ENCODE results near the gene TENM3.

The TENM3 gene

GRCh38 chr4:182202650-182203049 lies 40.6 kb upstream of the TENM3 start:
- H4K20me1 ChIP-seq (ENCODE audit: insufficient read depth, low read length) = no peaks in the 10 kb centered on the region

GRCh38 chr4:182203872-182204411 lies 39.3 kb upstream of the TENM3 start:
- no peak overlapping the region for H3K9ac ChIP-seq (ENCODE audit: low read length)
- no peaks in the 10 kb centered on the region for H3K9me2 ChIP-seq (ENCODE audit: low read depth, low read length)
- no peaks in the 10 kb centered on the region for H3F3A ChIP-seq (ENCODE audit: insufficient read depth, low read length)
- no peaks in the 10 kb centered on the region for H4K20me1 ChIP-seq (ENCODE audit: insufficient read depth, low read length)
- no peaks in the 10 kb centered on the region for H3K79me2 ChIP-seq (ENCODE audit: insufficient read depth, low read length)
- TF ChIP-seq EZH2 (IDR thresholded peaks at IDR 0.05; ENCODE audit: borderline replicate concordance, low read length) = no peak
- TF ChIP-seq CTCF (IDR thresholded peaks at IDR 0.05; ENCODE audit: low read length) = no peak
- no peak overlapping the region for H3K4me2 ChIP-seq (ENCODE audit: low read length)
- no peak overlapping the region for H3K27ac ChIP-seq (ENCODE audit: low read depth, low read length, poor library complexity, severe bottlenecking)
- no peaks in the 10 kb centered on the region for H3K27me3 ChIP-seq (ENCODE audit: insufficient read depth, low read length)
- no peaks in the 10 kb centered on the region for H3K4me1 ChIP-seq (ENCODE audit: insufficient read depth, low read length, severe bottlenecking)
- H3K4me3 ChIP-seq (ENCODE audit: low read depth, low read length, poor library complexity, severe bottlenecking) = no peak overlapping the region
- no peaks in the 10 kb centered on the region for H3K9me3 ChIP-seq (ENCODE audit: low read length)
- no peak overlapping the region for H2AFZ ChIP-seq (ENCODE audit: low read length)
- no peaks in the 10 kb centered on the region for H3K36me3 ChIP-seq (ENCODE audit: insufficient read depth, low read length)

More at GRCh38 chr4:182202650-182203049, 40.6 kb upstream of the TENM3 start:
- TF ChIP-seq EZH2 (IDR thresholded peaks at IDR 0.05; ENCODE audit: borderline replicate concordance, low read length) (no peak), CTCF (IDR thresholded peaks at IDR 0.05; ENCODE audit: low read length) (no peak)
- H3K9me3 ChIP-seq (ENCODE audit: low read length) = no peaks in the 10 kb centered on the region
- H3K9me2 ChIP-seq (ENCODE audit: low read depth, low read length) = no peaks in the 10 kb centered on the region
- H3K27ac ChIP-seq (ENCODE audit: low read depth, low read length, poor library complexity, severe bottlenecking) = no peak overlapping the region
- H3K9ac ChIP-seq (ENCODE audit: low read length) = no peak overlapping the region
- H3K27me3 ChIP-seq (ENCODE audit: insufficient read depth, low read length) = no peaks in the 10 kb centered on the region
- no peak overlapping the region for H3K4me3 ChIP-seq (ENCODE audit: low read depth, low read length, poor library complexity, severe bottlenecking)
- no peaks in the 10 kb centered on the region for H3K36me3 ChIP-seq (ENCODE audit: insufficient read depth, low read length)
- no peak overlapping the region for H3K4me2 ChIP-seq (ENCODE audit: low read length)
- no peaks in the 10 kb centered on the region for H3K79me2 ChIP-seq (ENCODE audit: insufficient read depth, low read length)
- no peak overlapping the region for H2AFZ ChIP-seq (ENCODE audit: low read length)
- no peaks in the 10 kb centered on the region for H3K4me1 ChIP-seq (ENCODE audit: insufficient read depth, low read length, severe bottlenecking)
- H3F3A ChIP-seq (ENCODE audit: insufficient read depth, low read length) = no peaks in the 10 kb centered on the region

GRCh38 chr4:182205306-182205705 lies 37.9 kb upstream of the TENM3 start:
- Histone ChIP-seq H3K36me3 (ENCODE audit: insufficient read depth, low read length) (no peaks in the 10 kb centered on the region), H3F3A (ENCODE audit: insufficient read depth, low read length) (no peaks in the 10 kb centered on the region), H3K9me2 (ENCODE audit: low read depth, low read length) (no peaks in the 10 kb centered on the region), H3K4me1 (ENCODE audit: insufficient read depth, low read length, severe bottlenecking) (no peaks in the 10 kb centered on the region), H3K27ac (ENCODE audit: low read depth, low read length, poor library complexity, severe bottlenecking) (no peak overlapping the region), H3K9ac (ENCODE audit: low read length) (no peak overlapping the region), H4K20me1 (ENCODE audit: insufficient read depth, low read length) (no peaks in the 10 kb centered on the region), H3K4me3 (ENCODE audit: low read depth, low read length, poor library complexity, severe bottlenecking) (no peak overlapping the region), H3K27me3 (ENCODE audit: insufficient read depth, low read length) (no peaks in the 10 kb centered on the region), H2AFZ (ENCODE audit: low read length) (no peak overlapping the region), H3K79me2 (ENCODE audit: insufficient read depth, low read length) (no peaks in the 10 kb centered on the region), H3K4me2 (ENCODE audit: low read length) (no peak overlapping the region), H3K9me3 (ENCODE audit: low read length) (no peaks in the 10 kb centered on the region)
- TF ChIP-seq EZH2 (IDR thresholded peaks at IDR 0.05; ENCODE audit: borderline replicate concordance, low read length) = no peak
- TF ChIP-seq CTCF (IDR thresholded peaks at IDR 0.05; ENCODE audit: low read length) = no peak
